SHP77 (cell line): ENCODE results near the gene CDH22.

Experiments
- DNase-seq, 2 experiments: peaks; one replicate each; lab custom pipeline; 2025; lab: John Stamatoyannopoulos, UW

CDH22 gene

GRCh38 chr20:46195264-46196036, 112.8 kb downstream of the CDH22 start:
- no peak for DNase-seq

- DNase-seq: no peak
Observed at GRCh38 chr20:46194409-46194808, 113.9 kb downstream of the CDH22 start.

GRCh38 chr20:46192376-46192944, 115.8 kb downstream of the CDH22 start:
- DNase-seq: no peak

- DNase-seq: no peak
Observed at GRCh38 chr20:46191611-46192010, 116.7 kb downstream of the CDH22 start.

- no peak for DNase-seq
Observed at GRCh38 chr20:46191168-46191540, 117.1 kb downstream of the CDH22 start.

GRCh38 chr20:46190478-46191167, 117.7 kb downstream of the CDH22 start:
- DNase-seq: no peak

GRCh38 chr20:46188866-46189541, 119.3 kb downstream of the CDH22 start:
- DNase-seq: no peak

GRCh38 chr20:46186210-46186609, 122.1 kb downstream of the CDH22 start:
- no peak for DNase-seq

GRCh38 chr20:46185353-46185752, 122.9 kb downstream of the CDH22 start:
- no peak for DNase-seq

- no peak for DNase-seq
Observed at GRCh38 chr20:46183768-46184167, 124.5 kb downstream of the CDH22 start.

- DNase-seq: no peak
Observed at GRCh38 chr20:46182276-46183200, 125.8 kb downstream of the CDH22 start.

GRCh38 chr20:46179862-46180261, 128.4 kb downstream of the CDH22 start:
- DNase-seq: no peak

GRCh38 chr20:46178891-46179290, 129.4 kb downstream of the CDH22 start:
- no peak for DNase-seq

- no peak for DNase-seq
Observed at GRCh38 chr20:46177768-46178167, 130.5 kb downstream of the CDH22 start.

- DNase-seq: no peak
Observed at GRCh38 chr20:46176739-46177378, 131.4 kb downstream of the CDH22 start.

- DNase-seq: no peak
Observed at GRCh38 chr20:46175127-46175494, 133.2 kb downstream of the CDH22 start.

- DNase-seq: peak; percentile 32 to 68
Observed at GRCh38 chr20:46174469-46175126, 133.7 kb downstream of the CDH22 start.

- DNase-seq: no peak
Observed at GRCh38 chr20:46173652-46174468, 134.4 kb downstream of the CDH22 start.

- DNase-seq: no peak
Observed at GRCh38 chr20:46172961-46173536, 135.2 kb downstream of the CDH22 start.
